Thymus (tissue), 11 donors: ENCODE data around the gene ECEL1. TPM values are rescaled to one million over a fixed set of nuclear protein-coding genes. Genes with fewer than 3 reads are reported as not detected.

Source experiments
- DNase-seq, 9 donors: peaks; one replicate each; pipeline ENCODE4 v3.0.0-alpha.2; 2013; ENCODE audit warnings: low spot score in 9 of 9, low read depth in 6 of 9, missing footprints in 1 of 9
- H3K27ac ChIP-seq, 2 donors: one replicate each; pipeline ENCODE4 v1.5.1; 2013; ENCODE audit warnings: control low read depth in 1 of 2, low read depth in 1 of 2, low read length in 1 of 2, mild to moderate bottlenecking in 1 of 2, moderate library complexity in 1 of 2
- H3K27me3 ChIP-seq, 2 donors: one replicate each; pipeline ENCODE4 v1.5.1; 2013; ENCODE audit warnings: low read length in 1 of 2; ENCODE audit not compliant: control insufficient read depth in 2 of 2, insufficient read depth in 1 of 2
- H3K36me3 ChIP-seq, 2 donors: one replicate each; pipeline ENCODE4 v1.5.1; 2013; ENCODE audit warnings: low read length in 1 of 2, mild to moderate bottlenecking in 1 of 2, moderate library complexity in 1 of 2; ENCODE audit not compliant: control insufficient read depth in 2 of 2, insufficient read depth in 2 of 2
- H3K4me1 ChIP-seq, 2 donors: one replicate each; pipeline ENCODE4 v1.5.1; 2013; ENCODE audit warnings: low read length in 2 of 2; ENCODE audit not compliant: control insufficient read depth in 2 of 2, insufficient read depth in 2 of 2
- H3K4me3 ChIP-seq, 2 donors: one replicate each; pipeline ENCODE4 v1.5.1; 2013; ENCODE audit warnings: low read length in 2 of 2, control low read depth in 1 of 2, mild to moderate bottlenecking in 1 of 2
- H3K9me3 ChIP-seq, 2 donors: one replicate each; pipeline ENCODE4 v1.5.1; 2013; ENCODE audit warnings: low read length in 1 of 2, mild to moderate bottlenecking in 1 of 2; ENCODE audit not compliant: control insufficient read depth in 2 of 2, insufficient read depth in 1 of 2
- WGBS: extraction: QIAGEN DNeasy Blood & Tissue Kit; methylation state at CpG from one replicate; pipeline ENCODE4 v1.1.7; 2013; 5-methylcytosine and 5-hydroxymethylcytosine counted together
- polyA plus RNA-seq: library from polyadenylated mRNA; stranded (reverse); fragments of 200-250 nt; gene quantifications from one replicate; pipeline ENCODE4 v1.2.3, GENCODE V29; 2013
- total RNA-seq: library from RNA; stranded (reverse); fragments of 120-200 nt; gene quantifications from one replicate; pipeline ENCODE4 v1.2.4, GENCODE V29; 2013
- donor health status: healthy.

ECEL1 gene
- total and polyA plus RNA-seq, 2 donors = 0.28 to 1.7 TPM

GRCh38 chr2:232523682-232524597 lies 36.3 kb upstream of the ECEL1 start:
- Histone ChIP-seq H3K27me3 (peaks cover 50 to 93% of the 10 kb centered on the region in 2 donors), H3K9me3 (no peaks in the 10 kb centered on the region), H3K27ac (no peak overlapping the region), H3K4me3 (peak overlapping the region in 1 of 2 donors; percentile 16), H3K36me3 (no peaks in the 10 kb centered on the region), H3K4me1 (peaks cover 4 to 6% of the 10 kb centered on the region in 2 donors)
- WGBS = 2% methylated on average over 75 of the region's 75 CpGs
- peak in 2 of 9 donors; percentile 21 to 33 for DNase-seq

- Histone ChIP-seq H3K4me1 (peaks cover 4 to 6% of the 10 kb centered on the region in 2 donors), H3K9me3 (no peaks in the 10 kb centered on the region), H3K4me3 (no peak overlapping the region), H3K27ac (no peak overlapping the region), H3K27me3 (peaks cover 50 to 92% of the 10 kb centered on the region in 2 donors), H3K36me3 (no peaks in the 10 kb centered on the region)
- DNase-seq = no peak
- WGBS = 21% methylated on average over 16 of the region's 16 CpGs
Observed at GRCh38 chr2:232523402-232523681, 35.7 kb upstream of the ECEL1 start.

GRCh38 chr2:232522623-232523401 lies 35.2 kb upstream of the ECEL1 start:
- Histone ChIP-seq H3K4me3 (no peak overlapping the region), H3K36me3 (no peaks in the 10 kb centered on the region), H3K27me3 (peaks cover 50 to 90% of the 10 kb centered on the region in 2 donors), H3K4me1 (peaks cover 4 to 6% of the 10 kb centered on the region in 2 donors), H3K9me3 (no peaks in the 10 kb centered on the region), H3K27ac (no peak overlapping the region)
- no peak for DNase-seq
- WGBS = 26% methylated on average over 46 of the region's 46 CpGs

- H3K9me3 ChIP-seq = no peaks in the 10 kb centered on the region
- H3K4me1 ChIP-seq = peaks cover 4 to 6% of the 10 kb centered on the region in 2 donors
- WGBS = 11% methylated on average over 66 of the region's 66 CpGs
- no peak overlapping the region for H3K27ac ChIP-seq
- peak in 6 of 9 donors; percentile 19 to 62 (median 42) for DNase-seq
- H3K4me3 ChIP-seq = peak overlapping the region in 1 of 2 donors; percentile 17
- H3K36me3 ChIP-seq = no peaks in the 10 kb centered on the region
- H3K27me3 ChIP-seq = peaks cover 50 to 92% of the 10 kb centered on the region in 2 donors
Observed at GRCh38 chr2:232521959-232522622, 34.5 kb upstream of the ECEL1 start.

GRCh38 chr2:232521098-232521497 lies 33.5 kb upstream of the ECEL1 start:
- Histone ChIP-seq H3K36me3 (no peaks in the 10 kb centered on the region), H3K4me3 (no peak overlapping the region), H3K27ac (no peak overlapping the region), H3K27me3 (peaks cover 45 to 91% of the 10 kb centered on the region in 2 donors), H3K9me3 (no peaks in the 10 kb centered on the region), H3K4me1 (peaks cover 4 to 6% of the 10 kb centered on the region in 2 donors)
- 93% methylated on average over 14 of the region's 14 CpGs for WGBS
- DNase-seq = no peak

- H3K27ac ChIP-seq = no peak overlapping the region
- no peaks in the 10 kb centered on the region for H3K36me3 ChIP-seq
- H3K4me3 ChIP-seq = no peak overlapping the region
- no peak for DNase-seq
- WGBS = 86% methylated on average over 15 of the region's 15 CpGs
- H3K27me3 ChIP-seq = peaks cover 43 to 87% of the 10 kb centered on the region in 2 donors
- peaks cover 4 to 6% of the 10 kb centered on the region in 2 donors for H3K4me1 ChIP-seq
- H3K9me3 ChIP-seq = no peaks in the 10 kb centered on the region
Observed at GRCh38 chr2:232520489-232520888, 32.9 kb upstream of the ECEL1 start.

- Histone ChIP-seq H3K4me1 (peaks cover 4 to 6% of the 10 kb centered on the region in 2 donors), H3K27ac (no peak within 1 kb of the TSS), H3K9me3 (no peaks in the 10 kb centered on the region), H3K36me3 (no peaks in the 10 kb centered on the region), H3K4me3 (no peak within 1 kb of the TSS), H3K27me3 (peaks cover 36 to 84% of the 10 kb centered on the region in 2 donors)
- 78% methylated on average over 19 of the region's 19 CpGs for WGBS
- DNase-seq = no peak
Observed at GRCh38 chr2:232519581-232520438, 32.2 kb upstream of the ECEL1 start, which contains the start of gene PRSS56. PRSS56 (plus strand) TSS chr2:232520388; CDS start chr2:232520599, 211 bp downstream.

- no peaks in the 10 kb centered on the region for H3K9me3 ChIP-seq
- WGBS = 84% methylated on average over 6 of the region's 6 CpGs
- no peak overlapping the region for H3K4me3 ChIP-seq
- no peaks in the 10 kb centered on the region for H3K36me3 ChIP-seq
- H3K4me1 ChIP-seq = peaks cover 4 to 6% of the 10 kb centered on the region in 2 donors
- peaks cover 26 to 77% of the 10 kb centered on the region in 2 donors for H3K27me3 ChIP-seq
- no peak for DNase-seq
- H3K27ac ChIP-seq = no peak overlapping the region
Observed at GRCh38 chr2:232518844-232519243, 31.2 kb upstream of the ECEL1 start.
